IPS-18a (cell line): ENCODE measurements around the gene FSHB.
"Not testable (repeated sequence)": the region's sequence is repeated elsewhere in the genome, so short reads cannot be mapped to it uniquely, and the experiment has no call there.

ENCODE experiments used
- H3K27ac ChIP-seq: one replicate; pipeline ENCODE4 v1.5.1; 2013; ENCODE audit warnings: low read length
- H3K27me3 ChIP-seq: one replicate; pipeline ENCODE4 v1.6.1; 2013; ENCODE audit warnings: mild to moderate bottlenecking, low read length; ENCODE audit not compliant: control insufficient read depth, insufficient read depth
- H3K36me3 ChIP-seq: one replicate; pipeline ENCODE4 v1.6.1; 2013; ENCODE audit warnings: low read depth, low read length; ENCODE audit not compliant: control insufficient read depth
- H3K4me1 ChIP-seq: one replicate; pipeline ENCODE4 v1.6.1; 2013; ENCODE audit warnings: low read depth, low read length; ENCODE audit not compliant: control insufficient read depth
- H3K4me3 ChIP-seq: one replicate; pipeline ENCODE4 v1.5.1; 2013; ENCODE audit warnings: low read length
- H3K9ac ChIP-seq: one replicate; pipeline ENCODE4 v1.6.1; 2013; ENCODE audit warnings: mild to moderate bottlenecking, low read length, moderate library complexity
- H3K9me3 ChIP-seq: one replicate; pipeline ENCODE4 v1.6.1; 2013; ENCODE audit warnings: low read depth, low read length; ENCODE audit not compliant: control insufficient read depth

FSHB gene

DNA sequence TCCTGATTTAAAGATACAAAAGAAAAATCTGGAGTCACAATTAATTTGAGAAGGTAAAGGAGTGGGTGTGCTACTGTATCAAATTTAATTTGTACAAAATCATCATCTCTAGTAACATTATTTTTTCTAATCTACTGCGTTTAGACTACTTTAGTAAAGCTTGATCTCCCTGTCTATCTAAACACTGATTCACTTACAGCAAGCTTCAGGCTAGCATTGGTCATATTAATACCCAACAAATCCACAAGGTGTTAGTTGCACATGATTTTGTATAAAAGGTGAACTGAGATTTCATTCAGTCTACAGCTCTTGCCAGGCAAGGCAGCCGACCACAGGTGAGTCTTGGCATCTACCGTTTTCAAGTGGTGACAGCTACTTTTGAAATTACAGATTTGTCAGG lies at the start of gene FSHB:
TSS of gene FSHB (plus strand) at position 301 of the 400 bp plus-strand sequence. CDS start 889 bp downstream, outside the sequence.
- Histone ChIP-seq H3K4me1 (no peaks in the 10 kb centered on the region), H3K9me3 (peaks cover 6% of the 10 kb centered on the region), H3K27me3 (no peaks in the 10 kb centered on the region), H3K9ac (no peak within 1 kb of the TSS), H3K36me3 (no peaks in the 10 kb centered on the region), H3K4me3 (no peak within 1 kb of the TSS), H3K27ac (no peak within 1 kb of the TSS)

DNA sequence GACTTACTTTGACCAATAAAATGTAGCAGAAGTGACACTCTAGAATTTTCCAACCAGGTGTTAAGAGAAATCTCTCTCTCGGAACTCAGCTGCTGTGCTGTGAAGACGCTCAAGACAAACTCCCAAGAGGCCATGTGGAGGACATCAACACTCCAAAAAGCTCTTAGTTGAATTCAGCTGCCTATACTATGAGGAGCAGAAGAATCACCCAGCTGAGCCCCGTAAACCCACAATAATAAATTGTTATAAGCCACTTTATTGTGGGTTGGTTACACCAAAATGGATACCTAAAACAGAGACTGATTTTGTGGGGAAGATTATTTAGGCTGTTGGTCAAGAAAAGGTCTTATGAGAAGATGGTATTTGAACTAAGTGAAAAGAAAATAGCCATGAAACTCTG lies 44.1 kb upstream of the FSHB start:
- H3K27me3 ChIP-seq: no peaks in the 10 kb centered on the region
- H3K4me1 ChIP-seq: no peaks in the 10 kb centered on the region
- H3K36me3 ChIP-seq: no peaks in the 10 kb centered on the region
- H3K4me3 ChIP-seq: no peak overlapping the region
- peaks cover 4% of the 10 kb centered on the region for H3K9me3 ChIP-seq
- H3K9ac ChIP-seq: no peak overlapping the region
- H3K27ac ChIP-seq: no peak overlapping the region

- no peak overlapping the region for H3K9ac ChIP-seq
- no peak overlapping the region for H3K27ac ChIP-seq
- no peak overlapping the region for H3K4me3 ChIP-seq
- no peaks in the 10 kb centered on the region for H3K4me1 ChIP-seq
- H3K9me3 ChIP-seq: no peaks in the 10 kb centered on the region
- H3K27me3 ChIP-seq: no peaks in the 10 kb centered on the region
- no peaks in the 10 kb centered on the region for H3K36me3 ChIP-seq
Observed at GRCh38 chr11:30192620-30193019, 38.2 kb upstream of the FSHB start.

GRCh38 chr11:30196400-30197206 lies 34.2 kb upstream of the FSHB start:
- no peaks in the 10 kb centered on the region for H3K36me3 ChIP-seq
- H3K4me1 ChIP-seq: no peaks in the 10 kb centered on the region
- H3K9ac ChIP-seq: no peak overlapping the region
- H3K27me3 ChIP-seq: no peaks in the 10 kb centered on the region
- no peak overlapping the region for H3K27ac ChIP-seq
- H3K4me3 ChIP-seq: no peak overlapping the region
- peaks cover 4% of the 10 kb centered on the region for H3K9me3 ChIP-seq

DNA sequence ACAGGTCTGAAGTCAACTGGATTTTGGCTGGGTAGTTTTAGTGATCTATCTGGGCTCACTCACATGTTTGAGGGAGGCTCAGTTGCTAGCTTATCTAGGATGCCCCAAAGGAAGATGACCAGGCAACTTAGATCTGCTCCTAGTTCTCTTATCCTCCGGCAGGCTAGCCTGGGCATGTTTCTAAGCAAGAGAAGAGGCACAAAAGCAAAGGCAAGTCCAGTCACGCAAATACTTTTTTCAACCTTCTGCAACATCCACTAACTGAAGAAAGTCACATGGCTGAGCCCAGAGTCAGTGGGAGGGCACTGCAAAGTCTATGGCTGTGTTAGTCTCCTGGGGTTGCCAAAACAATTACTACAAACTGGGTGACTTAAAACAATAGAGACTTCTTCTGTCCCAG lies 32.9 kb upstream of the FSHB start:
- H3K4me1 ChIP-seq: no peaks in the 10 kb centered on the region
- peaks cover 4% of the 10 kb centered on the region for H3K9me3 ChIP-seq
- no peak overlapping the region for H3K4me3 ChIP-seq

DNA sequence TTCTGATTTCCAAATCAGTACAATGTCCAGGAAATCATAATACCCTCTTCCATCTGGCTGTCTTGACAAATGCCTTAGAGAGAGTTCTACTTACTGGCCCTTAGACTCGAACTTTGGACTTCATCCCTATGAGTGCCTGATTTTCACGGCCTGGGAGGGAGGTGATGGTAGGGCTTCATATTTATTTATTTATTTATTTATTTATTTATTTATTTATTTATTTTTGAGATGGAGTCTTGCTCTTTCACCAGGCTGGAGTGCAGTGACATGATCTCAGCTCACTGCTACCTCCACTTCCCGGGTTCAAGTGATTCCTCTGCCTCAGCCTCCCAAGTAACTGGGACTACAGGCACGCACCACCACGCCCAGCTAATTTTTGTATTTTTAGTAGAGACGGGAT lies 27.8 kb upstream of the FSHB start:
- H3K9me3 ChIP-seq, H3K4me3 ChIP-seq, H3K27me3 ChIP-seq, H3K4me1 ChIP-seq, H3K36me3 ChIP-seq, H3K9ac ChIP-seq, H3K27ac ChIP-seq: not testable (repeated sequence)

More for the DNA sequence above, 32.9 kb upstream of the FSHB start:
- Histone ChIP-seq H3K27ac (no peak overlapping the region), H3K36me3 (no peaks in the 10 kb centered on the region), H3K9ac (no peak overlapping the region), H3K27me3 (no peaks in the 10 kb centered on the region)

DNA sequence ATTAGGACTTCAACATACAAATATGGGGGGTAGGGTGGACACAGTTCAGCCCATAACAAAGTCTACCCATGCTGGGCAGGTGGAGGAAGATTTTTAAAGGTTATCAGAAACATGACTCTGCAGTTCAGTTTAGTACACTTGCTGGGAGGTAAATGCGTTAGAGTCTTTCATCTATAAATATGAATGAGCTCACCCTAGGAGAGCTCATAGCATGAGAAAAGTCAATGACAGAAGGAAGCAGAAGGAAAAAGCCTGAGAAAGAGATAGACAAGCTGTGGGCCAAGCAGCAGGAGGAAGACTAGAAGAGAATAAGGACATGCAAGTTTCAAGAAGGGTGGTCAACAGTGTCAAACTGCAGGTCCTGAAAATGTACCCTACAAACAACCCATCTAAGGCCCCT lies 27.0 kb upstream of the FSHB start:
- Histone ChIP-seq H3K27me3 (no peaks in the 10 kb centered on the region), H3K36me3 (no peaks in the 10 kb centered on the region), H3K9ac (no peak overlapping the region), H3K4me3 (no peak overlapping the region), H3K4me1 (peaks cover 7% of the 10 kb centered on the region), H3K9me3 (peaks cover 4% of the 10 kb centered on the region), H3K27ac (no peak overlapping the region)

GRCh38 chr11:30206249-30206996 lies 24.4 kb upstream of the FSHB start:
- no peaks in the 10 kb centered on the region for H3K27me3 ChIP-seq
- H3K9me3 ChIP-seq: no peaks in the 10 kb centered on the region
- no peaks in the 10 kb centered on the region for H3K36me3 ChIP-seq
- no peak overlapping the region for H3K27ac ChIP-seq
- H3K9ac ChIP-seq: no peak overlapping the region
- peaks cover 7% of the 10 kb centered on the region for H3K4me1 ChIP-seq
- H3K4me3 ChIP-seq: no peak overlapping the region

DNA sequence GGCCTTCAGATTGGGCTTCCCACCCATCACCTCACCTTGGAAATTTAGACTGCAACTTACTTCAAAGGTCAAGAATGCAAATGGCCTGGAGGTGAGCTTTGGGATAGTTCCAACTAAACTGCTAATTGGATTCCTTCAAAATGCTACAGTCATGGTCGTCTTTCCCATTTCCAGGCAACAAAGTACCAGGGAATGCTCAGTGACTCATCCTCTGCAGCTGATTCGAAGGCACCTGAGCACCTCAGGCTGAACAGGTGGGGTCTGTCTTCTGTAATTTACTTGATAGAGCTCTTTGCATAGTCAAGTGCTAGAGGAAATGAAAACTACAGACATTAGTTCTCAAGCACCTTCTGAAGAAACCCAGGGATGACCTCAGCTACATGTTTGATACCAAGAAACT lies 20.5 kb upstream of the FSHB start:
- H3K27me3 ChIP-seq: no peaks in the 10 kb centered on the region
- H3K36me3 ChIP-seq: no peaks in the 10 kb centered on the region
- H3K4me3 ChIP-seq: no peak overlapping the region
- no peak overlapping the region for H3K9ac ChIP-seq
- no peak overlapping the region for H3K27ac ChIP-seq
- H3K9me3 ChIP-seq: no peaks in the 10 kb centered on the region
- no peaks in the 10 kb centered on the region for H3K4me1 ChIP-seq

- no peak overlapping the region for H3K4me3 ChIP-seq
- H3K27ac ChIP-seq: no peak overlapping the region
- no peaks in the 10 kb centered on the region for H3K9me3 ChIP-seq
- H3K9ac ChIP-seq: no peak overlapping the region
- H3K4me1 ChIP-seq: no peaks in the 10 kb centered on the region
- no peaks in the 10 kb centered on the region for H3K36me3 ChIP-seq
- H3K27me3 ChIP-seq: no peaks in the 10 kb centered on the region
Observed at GRCh38 chr11:30216534-30216933, 14.3 kb upstream of the FSHB start.

DNA sequence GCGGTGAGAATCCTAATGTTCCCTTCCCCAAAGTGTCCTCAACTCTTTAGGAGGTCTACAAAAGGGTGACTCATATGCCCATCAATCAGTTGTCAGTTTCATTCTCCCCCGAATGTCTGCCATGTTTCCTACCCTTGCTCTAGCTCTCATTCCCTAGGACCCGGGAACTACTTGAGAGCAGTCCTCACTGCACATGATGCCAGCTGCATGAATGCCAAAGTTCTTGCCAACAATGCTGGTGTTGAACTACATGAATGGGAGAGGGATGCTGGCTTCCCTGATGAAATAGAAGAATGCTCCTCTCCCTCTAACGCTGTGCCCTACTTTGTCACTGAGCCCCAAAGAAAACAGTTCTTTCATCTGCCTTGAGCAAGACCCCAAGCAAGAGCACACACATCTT lies 12.5 kb upstream of the FSHB start:
- Histone ChIP-seq H3K4me1 (no peaks in the 10 kb centered on the region), H3K9ac (no peak overlapping the region), H3K4me3 (no peak overlapping the region), H3K27ac (no peak overlapping the region), H3K27me3 (no peaks in the 10 kb centered on the region), H3K36me3 (no peaks in the 10 kb centered on the region), H3K9me3 (no peaks in the 10 kb centered on the region)

- Histone ChIP-seq H3K9ac (no peak overlapping the region), H3K4me3 (no peak overlapping the region), H3K27ac (no peak overlapping the region), H3K36me3 (no peaks in the 10 kb centered on the region), H3K9me3 (peaks cover 6% of the 10 kb centered on the region), H3K4me1 (no peaks in the 10 kb centered on the region), H3K27me3 (no peaks in the 10 kb centered on the region)
Observed at GRCh38 chr11:30225642-30226041, 5.2 kb upstream of the FSHB start.
